ENCODE results near the gene PEX10.
A peak's percentile ranks its signal among the peaks of the same experiment; 100 is the strongest.

The PEX10 gene

GRCh38 chr1:2411801-2412394 is 466 bp downstream of the PEX10 start:
- no peak for TF ChIP-seq CTCF (conservative IDR thresholded peaks at IDR 0.05; ENCODE audit: low read length)
- H3K4me3 ChIP-seq (ENCODE audit: low read length): peak overlapping the region; percentile 86
- no peak for DNase-seq (ENCODE audit: low read depth)

GRCh38 chr1:2409745-2410144 is 2.6 kb downstream of the PEX10 start:
- DNase-seq (ENCODE audit: low read depth): no peak
- no peak overlapping the region for H3K4me3 ChIP-seq (ENCODE audit: low read length)
- TF ChIP-seq CTCF (conservative IDR thresholded peaks at IDR 0.05; ENCODE audit: low read length): no peak

GRCh38 chr1:2408859-2409276 is 3.5 kb downstream of the PEX10 start:
- TF ChIP-seq CTCF (conservative IDR thresholded peaks at IDR 0.05; ENCODE audit: low read length): no peak
- no peak overlapping the region for H3K4me3 ChIP-seq (ENCODE audit: low read length)
- DNase-seq (ENCODE audit: low read depth): no peak

- no peak for DNase-seq (ENCODE audit: low read depth)
- H3K4me3 ChIP-seq (ENCODE audit: low read length): no peak overlapping the region
- TF ChIP-seq CTCF (conservative IDR thresholded peaks at IDR 0.05; ENCODE audit: low read length): no peak
Observed at GRCh38 chr1:2408456-2408855, 3.9 kb downstream of the PEX10 start.

- H3K4me3 ChIP-seq (ENCODE audit: low read length): no peak overlapping the region
- TF ChIP-seq CTCF (conservative IDR thresholded peaks at IDR 0.05; ENCODE audit: low read length): no peak
- no peak for DNase-seq (ENCODE audit: low read depth)
Observed at GRCh38 chr1:2407991-2408275, 4.4 kb downstream of the PEX10 start.

GRCh38 chr1:2407166-2407990 is 5.0 kb downstream of the PEX10 start:
- no peak for TF ChIP-seq CTCF (conservative IDR thresholded peaks at IDR 0.05; ENCODE audit: low read length)
- DNase-seq (ENCODE audit: low read depth): no peak
- no peak overlapping the region for H3K4me3 ChIP-seq (ENCODE audit: low read length)

- DNase-seq (ENCODE audit: low read depth): no peak
- 0 out of 2 replicates have a peak, but pooled peaks have one; percentile 3 for TF ChIP-seq CTCF (conservative IDR thresholded peaks at IDR 0.05; ENCODE audit: low read length)
- no peak overlapping the region for H3K4me3 ChIP-seq (ENCODE audit: low read length)
Observed at GRCh38 chr1:2406451-2407041, 5.8 kb downstream of the PEX10 start.

Measured in AG10803 (cell line).